K562 (cell line): ENCODE results near the gene ZSCAN21. TPM values are rescaled to one million over a fixed set of nuclear protein-coding genes. Genes with fewer than 3 reads are reported as not detected.

Experiments
- ARID2 ChIP-seq: fragments of 450-650 bp; IDR thresholded peaks from 2 replicates; pipeline ENCODE4 v1.6.1; 2017; ENCODE audit warnings: antibody characterized with exemption, mild to moderate bottlenecking
- ASH1L ChIP-seq: fragments of 450-650 bp; IDR thresholded peaks from 2 replicates; pipeline ENCODE4 v1.6.1; 2018; ENCODE audit warnings: borderline replicate concordance, mild to moderate bottlenecking, low read depth; ENCODE audit not compliant: partially characterized antibody
- MLLT1 ChIP-seq, 2 experiments: fragments of 450-650 bp; IDR thresholded peaks; 2 replicates each; pipeline ENCODE4 v1.6.1; 2016
- NKRF ChIP-seq: fragments of 450-650 bp; IDR thresholded peaks from 2 replicates; pipeline ENCODE4 v1.6.1; 2016; ENCODE audit warnings: borderline replicate concordance
- PBX2 ChIP-seq, 2 experiments: IDR thresholded peaks in 1 of 2; conservative IDR thresholded peaks in 1 of 2; 2 replicates each; pipeline ENCODE4 v1.6.1; 2016; ENCODE audit warnings: low read depth in 2 of 2, mild to moderate bottlenecking in 1 of 2, missing compliant biosample characterization in 1 of 2, missing genetic modification characterization in 1 of 2, moderate library complexity in 1 of 2
- ZBTB40 ChIP-seq, 2 experiments: fragments of 450-650 bp in 1 of 2; sonication (generic) in 1 of 2; formaldehyde crosslinking in 1 of 2; IDR thresholded peaks; 2 replicates each; pipeline versions ENCODE4 v1.7.1 to v1.9.0; 2016 to 2022; ENCODE audit warnings: inconsistent platforms in 1 of 2, mild to moderate bottlenecking in 1 of 2, missing genetic modification reagents in 1 of 2
- ZNF23 ChIP-seq: fragments of 250-450 bp; sonication (Bioruptor Pico); IDR thresholded peaks from 2 replicates; pipeline ENCODE4 v1.4.0; 2020; ENCODE audit warnings: mild to moderate bottlenecking
- ZNF639 ChIP-seq, 2 experiments: fragments of 200-800 bp in 1 of 2; sonication (Bioruptor generic) in 1 of 2; sonication (generic) in 1 of 2; formaldehyde crosslinking in 1 of 2; IDR thresholded peaks in 1 of 2; conservative IDR thresholded peaks in 1 of 2; 2 replicates each; pipeline versions ENCODE4 v1.5.0 to v1.6.1; 2016 to 2020; ENCODE audit warnings: missing compliant biosample characterization in 1 of 2, missing genetic modification characterization in 1 of 2, missing genetic modification reagents in 1 of 2
- polyA plus RNA-seq, 8 experiments: library from polyadenylated mRNA; depleted of rRNA in 4 of 8; stranded (reverse) in 5 of 8; unstranded in 3 of 8; fragments of >200 nt; fragmentation: Nextera tagmentation in 2 of 8; fragmentation: Illumina TruSeq in 1 of 8; extraction: Ambion mirVana in 2 of 8; extraction: Trizol in 1 of 8; gene quantifications; 2 replicates each; pipeline versions ENCODE4 v1.2.1 to v1.2.3, GENCODE V29; 2011 to 2014; ENCODE audit warnings: inconsistent platforms in 1 of 8, missing spikeins in 1 of 8
- total RNA-seq, 7 experiments: library from RNA; depleted of rRNA in 6 of 7; stranded (reverse); fragments of >200 nt in 6 of 7; fragmentation: Illumina TruSeq in 2 of 7; extraction: Trizol in 2 of 7; gene quantifications; 2 replicates each; pipeline versions ENCODE4 v1.2.1 to v1.2.3, GENCODE V29; 2011 to 2021; ENCODE audit warnings: low replicate concordance in 1 of 7

ZSCAN21 gene
- total and polyA plus RNA-seq, 9 of the 15 experiments (the other 6 are each of a cell fraction or from before 2014, with no cell fraction given): 5.9 to 15.5 (median 13.2) TPM

GRCh38 chr7:100082978-100083377, 33.4 kb downstream of the ZSCAN21 start (continued):
- TF ChIP-seq ZBTB40 (IDR thresholded peaks at IDR 0.05) (peak; percentile 4; the same call in 1 of the 2 replicates), ZBTB40 (CRISPR knock-in tag; IDR thresholded peaks at IDR 0.05) (no peak), ASH1L (peak; percentile 27), MLLT1 (IDR thresholded peaks at IDR 0.05) (0 out of 4 replicates have a peak, but pooled peaks of 1 of the 2 experiments have one; percentile 42), ZNF23 (no peak), PBX2 (CRISPR knock-in tag; IDR thresholded peaks at IDR 0.05; ENCODE audit: low read depth) (no peak), PBX2 (tag; conservative IDR thresholded peaks at IDR 0.05; ENCODE audit: low read depth) (peak; percentile 69), ARID2 (0 out of 2 replicates have a peak, but pooled peaks have one; percentile 22), ZNF639 (CRISPR knock-in tag; conservative IDR thresholded peaks at IDR 0.05 in 1 of 2, IDR thresholded peaks at IDR 0.05 in 1 of 2) (peak in 1 of 2 experiments; percentile 49; a peak in 1 of 4 replicates), NKRF (no peak)
